Measurements from ENCODE around the gene PDLIM7. TPM values are rescaled to one million over a fixed set of nuclear protein-coding genes. Genes with fewer than 3 reads are reported as not detected.

Gene PDLIM7
- total and polyA plus RNA-seq, 7 experiments from 2014 or later, result 2.7 to 63.2 (median 4.7) TPM

- ATAC-seq (peak; percentile 40), DNase-seq (peak in 4 of 9 donors; percentile 33 to 56 (median 54))
- Mint-ChIP-seq H3K4me3 (peak overlapping the region in 5 of 10 donors; percentile 45 to 61 (median 55)), H3K27me3 (peaks cover 0 to 17% (median 0%) of the 10 kb centered on the region in 5 donors), H3K4me1 (peaks cover 11 to 30% (median 20%) of the 10 kb centered on the region in 7 donors), H3K27ac (peak overlapping the region in 3 of 9 donors; percentile 19 to 83 (median 48)), H3K9me3 (peaks cover 0 to 11% (median 0%) of the 10 kb centered on the region in 11 donors), H3K36me3 (peaks cover 0 to 3% (median 0%) of the 10 kb centered on the region in 5 donors)
- CTCF ChIA-PET, result interaction anchor here (0.6 to 8.1 kb wide), 10 partner anchors 9 to 102 kb away, joined by 3 to 149 read pairs (median 6); partner anchors contain the start of gene GRK6
- Histone ChIP-seq H3K27ac (ENCODE audit: low read depth, low read length) (peak overlapping the region; percentile 9), H3K36me3 (ENCODE audit: control insufficient read depth in 2 of 3, insufficient read depth in 3 of 3, low read length in 3 of 3) (peaks cover 0 to 4% (median 0%) of the 10 kb centered on the region in 3 experiments), H3K4me1 (ENCODE audit: control insufficient read depth in 2 of 2, insufficient read depth in 2 of 2, low read length in 2 of 2) (peaks cover 8 to 12% of the 10 kb centered on the region in 2 donors), H3K4me3 (ENCODE audit: low read length) (no peak overlapping the region), H3K27me3 (ENCODE audit: control insufficient read depth in 2 of 2, insufficient read depth in 2 of 2, low read length in 2 of 2) (no peaks in the 10 kb centered on the region), H3K9me3 (ENCODE audit: control insufficient read depth in 2 of 3, low read length in 3 of 3) (no peaks in the 10 kb centered on the region)
- intact Hi-C loops (cut with micrococcal nuclease), result loop anchor here (1.0 to 10.0 kb wide), 10 partner anchors 40 to 345 kb away; partner anchors contain the start of genes DDX41 (in 1 of the 2), NSD1 (in 1 of the 2) and PDLIM7 (in 1 of the 2)
- POLR2A ChIA-PET, result interaction anchor here (0.6 to 23.1 kb wide), 7 partner anchors 11 to 147 kb away, joined by 3 to 804 read pairs (median 5); partner anchors contain the start of genes GRK6 and PRR7
Observed at GRCh38 chr5:177456976-177457851, 40.2 kb downstream of the PDLIM7 start.

GRCh38 chr5:177456591-177456964 lies 40.8 kb downstream of the PDLIM7 start:
- no peak for ATAC-seq
- Mint-ChIP-seq H3K4me3 (peak overlapping the region in 7 of 10 donors; percentile 80 to 92 (median 85)), H3K4me1 (peaks cover 14 to 29% (median 19%) of the 10 kb centered on the region in 7 donors), H3K9me3 (peaks cover 0 to 11% (median 0%) of the 10 kb centered on the region in 11 donors), H3K27me3 (peaks cover 0 to 22% (median 0%) of the 10 kb centered on the region in 5 donors), H3K27ac (peak overlapping the region in 3 of 9 donors; percentile 60 to 95 (median 85)), H3K36me3 (peaks cover 0 to 3% (median 0%) of the 10 kb centered on the region in 5 donors)
- Histone ChIP-seq H3K4me1 (ENCODE audit: control insufficient read depth in 2 of 2, insufficient read depth in 2 of 2, low read length in 2 of 2) (peaks cover 12% of the 10 kb centered on the region in 2 donors), H3K27ac (ENCODE audit: low read depth, low read length) (peak overlapping the region; percentile 9), H3K27me3 (ENCODE audit: control insufficient read depth in 2 of 2, insufficient read depth in 2 of 2, low read length in 2 of 2) (no peaks in the 10 kb centered on the region), H3K4me3 (ENCODE audit: low read length) (no peak overlapping the region), H3K9me3 (ENCODE audit: control insufficient read depth in 2 of 3, low read length in 3 of 3) (no peaks in the 10 kb centered on the region), H3K36me3 (ENCODE audit: control insufficient read depth in 2 of 3, insufficient read depth in 3 of 3, low read length in 3 of 3) (peaks cover 0 to 4% (median 0%) of the 10 kb centered on the region in 3 experiments)
- CTCF ChIA-PET, result interaction anchor here (0.7 to 8.1 kb wide), 8 partner anchors 9 to 73 kb away, joined by 3 to 149 read pairs (median 8); partner anchors contain the start of gene GRK6
- peak in 1 of 9 donors; percentile 42 for DNase-seq
- intact Hi-C loops (cut with micrococcal nuclease), result loop anchor here (1.0 to 10.0 kb wide), 9 partner anchors 45 to 344 kb away; partner anchors contain the start of genes DDX41 (in 1 of the 2) and NSD1 (in 1 of the 2)
- POLR2A ChIA-PET, result interaction anchor here (1.2 to 23.1 kb wide), 4 partner anchors 10 to 66 kb away, joined by 3 to 804 read pairs (median 22); partner anchors contain the start of genes GRK6 and PRR7

- Mint-ChIP-seq H3K9me3 (peaks cover 0 to 11% (median 0%) of the 10 kb centered on the region in 11 donors), H3K4me1 (peaks cover 10 to 27% (median 17%) of the 10 kb centered on the region in 7 donors), H3K4me3 (peak overlapping the region; percentile 80 to 92 (median 86)), H3K36me3 (no peaks in the 10 kb centered on the region), H3K27me3 (peaks cover 0 to 22% (median 0%) of the 10 kb centered on the region in 5 donors), H3K27ac (peak overlapping the region; percentile 28 to 95 (median 85))
- H3K9me3 ChIP-seq (ENCODE audit: control insufficient read depth in 2 of 3, low read length in 3 of 3), result no peaks in the 10 kb centered on the region
- DNase-seq (peak; percentile 73 to 93 (median 86)), ATAC-seq (peak; percentile 56)
- intact Hi-C loops (cut with micrococcal nuclease), result loop anchor here (1.0 to 10.0 kb wide), 15 partner anchors 23 to 606 kb away; partner anchors contain the start of genes GRK6 (in 2 of the 2), NSD1 (in 2 of the 2), DDX41 (in 1 of the 2) and PDLIM7 (in 1 of the 2)
- no peaks in the 10 kb centered on the region for H3K27me3 ChIP-seq (ENCODE audit: control insufficient read depth in 2 of 2, insufficient read depth in 2 of 2, low read length in 2 of 2)
- CTCF ChIA-PET, result interaction anchor here (0.5 to 8.1 kb wide), 27 partner anchors 8 to 201 kb away, joined by 3 to 189 read pairs (median 5); partner anchors contain the start of genes F12, GRK6, PDLIM7 and PFN3
- POLR2A ChIA-PET, result interaction anchor here (0.6 to 23.1 kb wide), 18 partner anchors 9 to 152 kb away, joined by 3 to 804 read pairs (median 5); partner anchors contain the start of genes GRK6, PRELID1, PRR7 and RAB24
- H3K4me1 ChIP-seq (ENCODE audit: control insufficient read depth in 2 of 2, insufficient read depth in 2 of 2, low read length in 2 of 2), result peaks cover 12% of the 10 kb centered on the region in 2 donors
- peak overlapping the region; percentile 97 for H3K27ac ChIP-seq (ENCODE audit: low read depth, low read length)
- peaks cover 0 to 4% (median 0%) of the 10 kb centered on the region in 3 experiments for H3K36me3 ChIP-seq (ENCODE audit: control insufficient read depth in 2 of 3, insufficient read depth in 3 of 3, low read length in 3 of 3)
- peak overlapping the region; percentile 70 for H3K4me3 ChIP-seq (ENCODE audit: low read length)
Observed at GRCh38 chr5:177455661-177456590, 41.5 kb downstream of the PDLIM7 start.

GRCh38 chr5:177455036-177455660 lies 42.3 kb downstream of the PDLIM7 start:
- Mint-ChIP-seq H3K27me3 (peaks cover 0 to 22% (median 0%) of the 10 kb centered on the region in 5 donors), H3K36me3 (no peaks in the 10 kb centered on the region), H3K27ac (peak overlapping the region in 8 of 9 donors; percentile 6 to 95 (median 60)), H3K9me3 (peaks cover 0 to 11% (median 0%) of the 10 kb centered on the region in 11 donors), H3K4me1 (peaks cover 10 to 27% (median 17%) of the 10 kb centered on the region in 7 donors), H3K4me3 (peak overlapping the region; percentile 66 to 92 (median 85))
- ChIA-PET CTCF (interaction anchor here (0.5 to 8.1 kb wide), 27 partner anchors 9 to 201 kb away, joined by 3 to 189 read pairs (median 5); partner anchors contain the start of genes F12, GRK6, LMAN2 and PDLIM7), POLR2A (interaction anchor here (0.6 to 23.1 kb wide), 17 partner anchors 9 to 151 kb away, joined by 3 to 804 read pairs (median 6); partner anchors contain the start of genes GRK6, PRELID1, PRR7 and RAB24)
- Histone ChIP-seq H3K4me3 (ENCODE audit: low read length) (peak overlapping the region; percentile 70), H3K9me3 (ENCODE audit: control insufficient read depth in 2 of 3, low read length in 3 of 3) (no peaks in the 10 kb centered on the region), H3K4me1 (ENCODE audit: control insufficient read depth in 2 of 2, insufficient read depth in 2 of 2, low read length in 2 of 2) (peaks cover 12% of the 10 kb centered on the region in 2 donors), H3K27me3 (ENCODE audit: control insufficient read depth in 2 of 2, insufficient read depth in 2 of 2, low read length in 2 of 2) (no peaks in the 10 kb centered on the region), H3K27ac (ENCODE audit: low read depth, low read length) (peak overlapping the region; percentile 97), H3K36me3 (ENCODE audit: control insufficient read depth in 2 of 3, insufficient read depth in 3 of 3, low read length in 3 of 3) (peaks cover 0 to 4% (median 0%) of the 10 kb centered on the region in 3 experiments)
- DNase-seq, result peak; percentile 93 to 97 (median 94)
- ATAC-seq, result peak; percentile 70
- intact Hi-C loops (cut with micrococcal nuclease), result loop anchor here (1.0 to 10.0 kb wide), 11 partner anchors 24 to 607 kb away; partner anchors contain the start of genes GRK6 (in 2 of the 2), NSD1 (in 2 of the 2), DDX41 (in 1 of the 2) and PDLIM7 (in 1 of the 2)
